Measurements from ENCODE around the gene ISYNA1. TPM values are rescaled to one million over a fixed set of nuclear protein-coding genes. Genes with fewer than 3 reads are reported as not detected.

Gene ISYNA1
- total RNA-seq, 1 donor = 8.0 TPM

GRCh38 chr19:18440936-18441803 lies 3.2 kb upstream of the ISYNA1 start:
- Histone ChIP-seq H2AFZ (ENCODE audit: low read length) (no peak overlapping the region), H3K27ac (ENCODE audit: low read depth, low read length) (no peak overlapping the region), H3K9me3 (ENCODE audit: low read depth, low read length) (no peaks in the 10 kb centered on the region), H3K4me2 (ENCODE audit: insufficient read depth, low read length) (no peak overlapping the region), H3K27me3 (ENCODE audit: insufficient read depth, low read length) (no peaks in the 10 kb centered on the region), H4K20me1 (ENCODE audit: insufficient read depth, low read length) (peaks cover 49% of the 10 kb centered on the region), H3K36me3 (ENCODE audit: insufficient read depth, low read length) (peaks cover 24% of the 10 kb centered on the region), H3K79me2 (ENCODE audit: insufficient read depth, low read length) (no peaks in the 10 kb centered on the region), H3K4me1 (ENCODE audit: insufficient read depth, low read length) (peaks cover 22% of the 10 kb centered on the region), H3K4me3 (ENCODE audit: insufficient read depth, low read length) (no peak overlapping the region)
- peak; percentile 86 for DNase-seq (ENCODE audit: insufficient read length, low spot score, missing footprints)
- no peak for TF ChIP-seq CTCF (IDR thresholded peaks at IDR 0.05; ENCODE audit: extremely low read depth, low read depth, low read length)

- Histone ChIP-seq H3K9me3 (ENCODE audit: low read depth, low read length) (no peaks in the 10 kb centered on the region), H3K27me3 (ENCODE audit: insufficient read depth, low read length) (no peaks in the 10 kb centered on the region), H3K4me1 (ENCODE audit: insufficient read depth, low read length) (peaks cover 22% of the 10 kb centered on the region), H3K36me3 (ENCODE audit: insufficient read depth, low read length) (peaks cover 31% of the 10 kb centered on the region), H2AFZ (ENCODE audit: low read length) (no peak overlapping the region), H4K20me1 (ENCODE audit: insufficient read depth, low read length) (peaks cover 44% of the 10 kb centered on the region), H3K4me2 (ENCODE audit: insufficient read depth, low read length) (no peak overlapping the region), H3K27ac (ENCODE audit: low read depth, low read length) (no peak overlapping the region), H3K79me2 (ENCODE audit: insufficient read depth, low read length) (no peaks in the 10 kb centered on the region), H3K4me3 (ENCODE audit: insufficient read depth, low read length) (no peak overlapping the region)
- TF ChIP-seq CTCF (IDR thresholded peaks at IDR 0.05; ENCODE audit: extremely low read depth, low read depth, low read length) = peak; percentile 23
- peak; percentile 90 for DNase-seq (ENCODE audit: insufficient read length, low spot score, missing footprints)
Measured at GRCh38 chr19:18440415-18440877, 2.5 kb upstream of the ISYNA1 start.

DNA sequence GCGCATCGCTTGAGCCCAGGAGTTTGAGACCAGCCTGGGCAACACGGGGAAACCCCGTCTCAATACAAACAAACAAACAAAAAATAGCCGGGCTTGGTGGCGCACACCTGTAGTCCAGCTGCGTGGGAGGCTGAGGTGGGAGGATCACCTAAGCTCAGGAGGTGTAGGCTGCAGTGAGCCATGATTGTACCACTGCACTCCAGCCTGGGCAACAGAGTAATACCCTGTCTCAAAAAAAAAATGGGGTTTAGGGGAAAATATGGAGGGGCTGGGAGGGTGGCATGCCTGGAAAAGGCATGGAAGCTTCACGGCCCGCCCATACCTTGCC lies 1.9 kb upstream of the ISYNA1 start:
- no peaks in the 10 kb centered on the region for H3K27me3 ChIP-seq (ENCODE audit: insufficient read depth, low read length)

More for the DNA sequence above, 1.9 kb upstream of the ISYNA1 start:
- Histone ChIP-seq H3K4me1 (ENCODE audit: insufficient read depth, low read length) (peaks cover 22% of the 10 kb centered on the region), H3K27ac (ENCODE audit: low read depth, low read length) (no peak overlapping the region), H2AFZ (ENCODE audit: low read length) (no peak overlapping the region), H3K36me3 (ENCODE audit: insufficient read depth, low read length) (peaks cover 29% of the 10 kb centered on the region), H3K9me3 (ENCODE audit: low read depth, low read length) (no peaks in the 10 kb centered on the region), H3K4me3 (ENCODE audit: insufficient read depth, low read length) (no peak overlapping the region), H4K20me1 (ENCODE audit: insufficient read depth, low read length) (peaks cover 44% of the 10 kb centered on the region), H3K79me2 (ENCODE audit: insufficient read depth, low read length) (no peaks in the 10 kb centered on the region), H3K4me2 (ENCODE audit: insufficient read depth, low read length) (no peak overlapping the region)
- no peak for DNase-seq (ENCODE audit: insufficient read length, low spot score, missing footprints)
- TF ChIP-seq CTCF (IDR thresholded peaks at IDR 0.05; ENCODE audit: extremely low read depth, low read depth, low read length) = no peak

Measured in osteoblast (primary cell).